Mesenchymal stem cell (in vitro differentiated cells and primary cell): Measurements from ENCODE around the gene SRGAP2B.
"Not testable (repeated sequence)": the region's sequence is repeated elsewhere in the genome, so short reads cannot be mapped to it uniquely, and the experiment has no call there.

Experiments used
- DNase-seq: peaks from one replicate; pipeline ENCODE4 v3.0.0-alpha.2; 2013
- H2AFZ ChIP-seq: one replicate; pipeline ENCODE4 v1.6.1; 2013; ENCODE audit warnings: low read depth, mild to moderate bottlenecking, control low read depth, inconsistent platforms, low read length, moderate library complexity
- H2AK5ac ChIP-seq: 2 replicates; pipeline ENCODE4 v1.6.1; 2013; ENCODE audit warnings: low read length, moderate library complexity, mild to moderate bottlenecking, inconsistent platforms; ENCODE audit not compliant: severe bottlenecking
- H2BK120ac ChIP-seq: one replicate; pipeline ENCODE4 v1.6.1; 2013; ENCODE audit warnings: low read depth, mild to moderate bottlenecking, inconsistent platforms, low read length, moderate library complexity
- H2BK12ac ChIP-seq, 2 experiments: one replicate each; pipeline ENCODE4 v1.6.1; 2013; ENCODE audit warnings: inconsistent platforms in 2 of 2, low read length in 2 of 2, mild to moderate bottlenecking in 2 of 2, moderate library complexity in 2 of 2, control low read depth in 1 of 2
- H2BK15ac ChIP-seq: one replicate; pipeline ENCODE4 v1.6.1; 2013; ENCODE audit warnings: mild to moderate bottlenecking, low read depth, inconsistent platforms; ENCODE audit not compliant: poor library complexity, severe bottlenecking
- H2BK5ac ChIP-seq: 2 replicates; pipeline ENCODE4 v1.6.1; 2013; ENCODE audit warnings: low read depth, mild to moderate bottlenecking, low read length, control low read depth, inconsistent platforms; ENCODE audit not compliant: poor library complexity, severe bottlenecking
- H3K14ac ChIP-seq, 2 experiments: one replicate each; pipeline ENCODE4 v1.6.1; 2013; ENCODE audit warnings: inconsistent platforms in 2 of 2, low read length in 2 of 2, control low read depth in 1 of 2, mild to moderate bottlenecking in 1 of 2, moderate library complexity in 1 of 2
- H3K18ac ChIP-seq, 2 experiments: one replicate each; pipeline ENCODE4 v1.6.1; 2013; ENCODE audit warnings: inconsistent platforms in 2 of 2, low read length in 2 of 2, control low read depth in 1 of 2, low read depth in 1 of 2, mild to moderate bottlenecking in 1 of 2
- H3K23ac ChIP-seq, 2 experiments: one replicate each; pipeline ENCODE4 v1.6.1; 2013; ENCODE audit warnings: inconsistent platforms in 2 of 2, low read length in 2 of 2, mild to moderate bottlenecking in 2 of 2, moderate library complexity in 2 of 2, control low read depth in 1 of 2
- H3K27ac ChIP-seq: 2 replicates; pipeline ENCODE4 v1.5.1; 2013; ENCODE audit warnings: mild to moderate bottlenecking, moderate library complexity, low read length, control low read depth, inconsistent platforms; ENCODE audit not compliant: poor library complexity, severe bottlenecking
- H3K27me3 ChIP-seq, 2 experiments: 2 replicates each; pipeline versions ENCODE4 v1.6.1 to v1.7.0; 2013; ENCODE audit warnings: low read length in 2 of 2, mild to moderate bottlenecking in 2 of 2, moderate library complexity in 2 of 2, control low read depth in 1 of 2, inconsistent platforms in 1 of 2; ENCODE audit not compliant: control insufficient read depth in 1 of 2, insufficient read depth in 1 of 2
- H3K36me3 ChIP-seq, 2 experiments: 2 replicates each; pipeline versions ENCODE4 v1.6.1 to v1.7.0; 2013; ENCODE audit warnings: low read length in 2 of 2, control low read depth in 1 of 2, inconsistent platforms in 1 of 2, low read depth in 1 of 2, mild to moderate bottlenecking in 1 of 2; ENCODE audit not compliant: insufficient read depth in 2 of 2, control insufficient read depth in 1 of 2
- H3K4ac ChIP-seq, 2 experiments: one replicate each; pipeline ENCODE4 v1.6.1; 2013; ENCODE audit warnings: inconsistent platforms in 2 of 2, low read length in 2 of 2, mild to moderate bottlenecking in 2 of 2, moderate library complexity in 2 of 2, control low read depth in 1 of 2, low read depth in 1 of 2
- H3K4me1 ChIP-seq: 2 replicates; pipeline ENCODE4 v1.6.1; 2013; ENCODE audit warnings: low read depth, low read length, control low read depth; ENCODE audit not compliant: control insufficient read depth, insufficient read depth
- H3K4me2 ChIP-seq: 2 replicates; pipeline ENCODE4 v1.6.1; 2013; ENCODE audit warnings: low read length, mild to moderate bottlenecking, inconsistent platforms; ENCODE audit not compliant: poor library complexity, severe bottlenecking
- H3K4me3 ChIP-seq, 2 experiments: 2 replicates each; pipeline versions ENCODE4 v1.5.1 to v1.7.0; 2013; ENCODE audit warnings: low read length in 2 of 2, mild to moderate bottlenecking in 2 of 2, control low read depth in 1 of 2, low read depth in 1 of 2; ENCODE audit not compliant: insufficient read depth in 1 of 2
- H3K79me1 ChIP-seq: replicated peaks from 2 replicates; pipeline ENCODE4 v1.6.1; 2013; ENCODE audit warnings: mild to moderate bottlenecking, control low read depth, low read length, inconsistent platforms; ENCODE audit not compliant: poor library complexity, severe bottlenecking
- H3K9ac ChIP-seq: 2 replicates; pipeline ENCODE4 v1.7.0; 2013; ENCODE audit warnings: mild to moderate bottlenecking, low read length, moderate library complexity
- H3K9me3 ChIP-seq: 2 replicates; pipeline ENCODE4 v1.7.0; 2013; ENCODE audit warnings: mild to moderate bottlenecking, low read length; ENCODE audit not compliant: control insufficient read depth
- H4K8ac ChIP-seq: one replicate; pipeline ENCODE4 v1.6.1; 2013; ENCODE audit warnings: inconsistent platforms, mild to moderate bottlenecking, low read length, moderate library complexity
- H4K91ac ChIP-seq: one replicate; pipeline ENCODE4 v1.6.1; 2013; ENCODE audit warnings: mild to moderate bottlenecking, low read length, inconsistent platforms
- WGBS: methylation state at CpG from one replicate; pipeline ENCODE4 v1.1.7; 2013; ENCODE audit warnings: mixed read lengths; 5-methylcytosine and 5-hydroxymethylcytosine counted together

The SRGAP2B gene

GRCh38 chr1:144893710-144894438 is 201.3 kb downstream of the SRGAP2B start:
- not testable (repeated sequence) for H4K8ac ChIP-seq, DNase-seq, H3K9ac ChIP-seq, H3K4ac ChIP-seq, H3K14ac ChIP-seq, H3K9me3 ChIP-seq, H2BK15ac ChIP-seq, H3K79me1 ChIP-seq, H3K27me3 ChIP-seq, H3K36me3 ChIP-seq, H2AFZ ChIP-seq, H3K4me3 ChIP-seq, H3K27ac ChIP-seq, H2BK120ac ChIP-seq, H3K4me1 ChIP-seq, H3K4me2 ChIP-seq, H2BK5ac ChIP-seq, H3K23ac ChIP-seq, H2AK5ac ChIP-seq, H2BK12ac ChIP-seq, H3K18ac ChIP-seq, H4K91ac ChIP-seq
- WGBS: 100% methylated on average over 2 of the region's 9 CpGs

GRCh38 chr1:144893062-144893461 is 202.1 kb downstream of the SRGAP2B start:
- not testable (repeated sequence) for H4K8ac ChIP-seq, H4K91ac ChIP-seq, DNase-seq, H3K4ac ChIP-seq, H3K27me3 ChIP-seq, H3K4me2 ChIP-seq, H2AFZ ChIP-seq, H2BK15ac ChIP-seq, H3K9me3 ChIP-seq, H2AK5ac ChIP-seq, H3K27ac ChIP-seq, H2BK12ac ChIP-seq, H3K9ac ChIP-seq, H3K4me1 ChIP-seq, H3K18ac ChIP-seq, H3K4me3 ChIP-seq, H3K79me1 ChIP-seq, H3K36me3 ChIP-seq, H3K14ac ChIP-seq, H2BK5ac ChIP-seq, H3K23ac ChIP-seq, H2BK120ac ChIP-seq
- no CpG with 5 or more reads among the region's 7 CpGs for WGBS

GRCh38 chr1:144889450-144890115 is 205.5 kb downstream of the SRGAP2B start:
- not testable (repeated sequence) for H3K9me3 ChIP-seq, H3K9ac ChIP-seq, H4K91ac ChIP-seq, H3K4ac ChIP-seq, H2BK120ac ChIP-seq, H2BK15ac ChIP-seq, H2BK12ac ChIP-seq, H3K14ac ChIP-seq, H3K27me3 ChIP-seq, H3K4me2 ChIP-seq, H2AK5ac ChIP-seq, H3K4me1 ChIP-seq, H3K4me3 ChIP-seq, H3K79me1 ChIP-seq, H3K36me3 ChIP-seq, H3K27ac ChIP-seq, H4K8ac ChIP-seq, H3K23ac ChIP-seq, H3K18ac ChIP-seq, H2BK5ac ChIP-seq, DNase-seq, H2AFZ ChIP-seq
- no CpG with 5 or more reads among the region's 3 CpGs for WGBS

GRCh38 chr1:144883022-144883421 is 212.1 kb downstream of the SRGAP2B start:
- peak overlapping the region; percentile 51 for H3K4me2 ChIP-seq
- not testable (repeated sequence) for H3K27ac ChIP-seq, H2AFZ ChIP-seq, H2BK12ac ChIP-seq, DNase-seq, H3K9ac ChIP-seq, H2BK5ac ChIP-seq, H3K23ac ChIP-seq, H2BK120ac ChIP-seq, H3K9me3 ChIP-seq, H2BK15ac ChIP-seq, H3K36me3 ChIP-seq, H3K14ac ChIP-seq, H3K4me1 ChIP-seq, H3K4ac ChIP-seq, H3K79me1 ChIP-seq, H3K18ac ChIP-seq, H4K91ac ChIP-seq, H2AK5ac ChIP-seq, H4K8ac ChIP-seq, H3K27me3 ChIP-seq
- 1% methylated on average over 38 of the region's 47 CpGs for WGBS
- peak overlapping the region; percentile 55 to 60 for H3K4me3 ChIP-seq
